ENCODE measurements around the gene FNTB.
"Not testable (repeated sequence)": the region's sequence is repeated elsewhere in the genome, so short reads cannot be mapped to it uniquely, and the experiment has no call there.

The FNTB gene

GRCh38 chr14:65054471-65055085 lies 67.9 kb downstream of the FNTB start:
- DNase-seq (ENCODE audit: low read depth), result no peak

- no peak for DNase-seq (ENCODE audit: low read depth)
Measured at GRCh38 chr14:65057695-65058094, 71.0 kb downstream of the FNTB start.

- DNase-seq (ENCODE audit: low read depth), result no peak
Measured at GRCh38 chr14:65062096-65063075, 75.7 kb downstream of the FNTB start.

- DNase-seq (ENCODE audit: low read depth), result no peak
Measured at GRCh38 chr14:65065719-65066118, 79.0 kb downstream of the FNTB start.

- no peak for DNase-seq (ENCODE audit: low read depth)
Measured at GRCh38 chr14:65069874-65070413, 83.2 kb downstream of the FNTB start.

- DNase-seq (ENCODE audit: low read depth), result no peak
Measured at GRCh38 chr14:65070471-65070976, 83.8 kb downstream of the FNTB start.

GRCh38 chr14:65071544-65071943 lies 84.8 kb downstream of the FNTB start:
- DNase-seq (ENCODE audit: low read depth), result no peak

- DNase-seq (ENCODE audit: low read depth), result no peak
Measured at GRCh38 chr14:65072256-65072655, 85.6 kb downstream of the FNTB start.

GRCh38 chr14:65072937-65073336 lies 86.2 kb downstream of the FNTB start:
- DNase-seq (ENCODE audit: low read depth), result no peak

- no peak for DNase-seq (ENCODE audit: low read depth)
Measured at GRCh38 chr14:65073605-65074201, 87.0 kb downstream of the FNTB start.

- DNase-seq (ENCODE audit: low read depth), result no peak
Measured at GRCh38 chr14:65074449-65075150, 87.9 kb downstream of the FNTB start.

- DNase-seq (ENCODE audit: low read depth), result no peak
Measured at GRCh38 chr14:65075628-65076325, 89.1 kb downstream of the FNTB start.

- DNase-seq (ENCODE audit: low read depth), result no peak
Measured at GRCh38 chr14:65077318-65077717, 90.6 kb downstream of the FNTB start.

- no peak for DNase-seq (ENCODE audit: low read depth)
Measured at GRCh38 chr14:65079201-65079600, 92.5 kb downstream of the FNTB start.

GRCh38 chr14:65079768-65080167 lies 93.1 kb downstream of the FNTB start:
- no peak for DNase-seq (ENCODE audit: low read depth)

GRCh38 chr14:65080960-65081747 lies 94.5 kb downstream of the FNTB start:
- no peak for DNase-seq (ENCODE audit: low read depth)

- no peak for DNase-seq (ENCODE audit: low read depth)
Measured at GRCh38 chr14:65082930-65083329, 96.2 kb downstream of the FNTB start.

GRCh38 chr14:65084554-65085505 lies 98.1 kb downstream of the FNTB start:
- DNase-seq (ENCODE audit: low read depth), result no peak

GRCh38 chr14:65086686-65087085 lies 100.0 kb downstream of the FNTB start:
- not testable (repeated sequence) for DNase-seq (ENCODE audit: low read depth)
